GM21737 (cell line): Measurements from ENCODE around the gene HSD3B1.
"Not testable (repeated sequence)": the region's sequence is repeated elsewhere in the genome, so short reads cannot be mapped to it uniquely, and the experiment has no call there.

Source experiments
- ATAC-seq: cut with Tn5 transposase; IDR thresholded peaks from one replicate; pipeline ENCODE4 v1.9.1; 2021; ENCODE audit warnings: mild to moderate bottlenecking, moderate library complexity; ENCODE audit not compliant: unreplicated experiment

Gene HSD3B1

DNA sequence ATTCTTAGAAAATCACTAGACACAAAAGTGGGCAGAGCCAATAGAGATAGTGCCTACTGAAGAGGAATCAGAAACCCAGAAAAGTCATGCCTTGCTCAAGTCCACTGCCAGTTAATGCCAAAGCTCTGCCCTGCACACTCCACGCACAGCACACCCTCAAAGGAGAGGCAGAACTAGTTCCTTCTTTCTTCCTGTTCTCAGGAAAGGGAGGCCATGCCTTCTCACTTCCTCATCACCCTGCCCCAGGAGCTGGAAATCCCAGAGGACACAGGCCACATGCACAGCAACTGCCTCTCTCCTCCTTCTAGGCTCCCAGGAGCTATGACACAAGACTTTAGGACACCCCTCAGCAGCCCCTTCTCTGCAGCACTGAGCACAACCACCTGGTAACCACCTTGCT is 45.6 kb downstream of the HSD3B1 start:
- ATAC-seq, result not testable (repeated sequence)

GRCh38 chr1:119553302-119554071 is 46.5 kb downstream of the HSD3B1 start:
- ATAC-seq, result not testable (repeated sequence)

GRCh38 chr1:119554183-119554582 is 47.2 kb downstream of the HSD3B1 start:
- no peak for ATAC-seq

DNA sequence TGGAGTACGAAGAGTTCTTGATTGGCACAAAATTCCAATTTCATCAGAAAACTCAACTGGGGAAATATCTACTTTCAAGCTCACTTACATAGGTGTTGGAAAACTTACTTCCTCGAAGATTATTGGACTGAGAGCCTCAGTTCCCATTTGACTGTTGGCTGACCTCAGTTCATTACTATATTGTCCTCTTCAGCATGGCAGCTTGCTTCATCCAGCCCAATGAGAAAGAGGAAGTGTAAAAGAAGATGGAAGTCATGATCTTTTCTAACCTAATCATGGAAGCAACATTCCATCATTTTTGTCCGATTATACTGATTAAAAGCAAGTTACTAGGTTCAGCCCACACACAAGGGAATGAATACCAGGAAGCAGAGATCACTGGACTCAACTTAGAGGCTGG is 49.4 kb downstream of the HSD3B1 start:
- ATAC-seq, result no peak

DNA sequence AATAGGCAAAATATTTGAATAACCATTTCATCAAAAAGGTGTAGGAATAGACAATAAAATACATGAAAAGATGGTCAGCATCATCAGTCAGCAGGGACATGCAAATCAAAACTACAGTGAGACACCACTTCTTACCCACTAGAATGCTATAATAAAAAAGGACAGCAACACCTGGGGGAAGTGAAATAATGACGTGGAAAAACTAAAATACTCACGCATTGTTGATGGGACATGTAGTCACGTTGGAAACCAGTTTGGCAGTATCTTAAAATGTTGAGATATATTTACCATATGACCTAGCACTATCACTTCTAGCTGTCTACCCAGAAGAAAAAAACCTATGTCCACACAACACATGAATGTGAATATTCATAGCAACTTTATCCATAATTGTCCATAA is 53.4 kb downstream of the HSD3B1 start:
- not testable (repeated sequence) for ATAC-seq

- ATAC-seq, result no peak
These were observed 57.5 kb downstream of the HSD3B1 start for GRCh38 chr1:119564548-119564947.
